Astrocyte of the hippocampus (primary cell): ENCODE results near the gene VPS51.

Experiments
- DNase-seq: peaks from one replicate; pipeline ENCODE4 v3.0.0; 2011; ENCODE audit warnings: low read depth, low spot score

VPS51 gene

GRCh38 chr11:65071907-65072630, 23.9 kb upstream of the VPS51 start:
- no peak for DNase-seq

GRCh38 chr11:65072631-65072966, 23.4 kb upstream of the VPS51 start:
- no peak for DNase-seq

- DNase-seq, result no peak
Measured at GRCh38 chr11:65077451-65077850, 18.6 kb upstream of the VPS51 start.

GRCh38 chr11:65078151-65078550, 17.9 kb upstream of the VPS51 start:
- peak; percentile 46 for DNase-seq

- no peak for DNase-seq
Measured at GRCh38 chr11:65078786-65079342, 17.1 kb upstream of the VPS51 start.

- DNase-seq, result no peak
Measured at GRCh38 chr11:65083134-65083833, 12.7 kb upstream of the VPS51 start.

GRCh38 chr11:65083834-65084597, 12.0 kb upstream of the VPS51 start, which contains the start of the genes CDCA5 and ZFPL1:
TSS of gene CDCA5 (minus strand) at chr11:65084040. CDS start at chr11:65083978, 62 bp downstream.
TSS of gene ZFPL1 (plus strand) at chr11:65084222. CDS start at chr11:65084699, 477 bp downstream.
- peak; percentile 99 for DNase-seq

- no peak for DNase-seq
Measured at GRCh38 chr11:65084598-65085375, 11.2 kb upstream of the VPS51 start.

GRCh38 chr11:65085446-65085845, 10.6 kb upstream of the VPS51 start:
- no peak for DNase-seq

- no peak for DNase-seq
Measured at GRCh38 chr11:65086809-65087208, 9.2 kb upstream of the VPS51 start.

- DNase-seq, result no peak
Measured at GRCh38 chr11:65087216-65087615, 8.8 kb upstream of the VPS51 start.

- no peak for DNase-seq
Measured at GRCh38 chr11:65087827-65088226, 8.2 kb upstream of the VPS51 start.

- no peak for DNase-seq
Measured at GRCh38 chr11:65089621-65090020, 6.4 kb upstream of the VPS51 start.

- DNase-seq, result no peak
Measured at GRCh38 chr11:65090628-65091027, 5.4 kb upstream of the VPS51 start.

- no peak for DNase-seq
Measured at GRCh38 chr11:65095427-65095826, 587 bp upstream of the VPS51 start.

GRCh38 chr11:65096926-65097325, 912 bp downstream of the VPS51 start:
- DNase-seq, result no peak

- DNase-seq, result no peak
Measured at GRCh38 chr11:65100674-65101350, 4.8 kb downstream of the VPS51 start.

GRCh38 chr11:65102142-65103095, 6.4 kb downstream of the VPS51 start:
- DNase-seq, result peak; percentile 74

- DNase-seq, result no peak
Measured at GRCh38 chr11:65103476-65103875, 7.5 kb downstream of the VPS51 start.

GRCh38 chr11:65104628-65105027, 8.6 kb downstream of the VPS51 start:
- no peak for DNase-seq
